IMR-90 (cell line): ENCODE data around the gene TMF1. TPM values are rescaled to one million over a fixed set of nuclear protein-coding genes. Genes with fewer than 3 reads are reported as not detected.

ENCODE experiments used
- ATAC-seq: fragments of 200-7000 bp; cut with Tn5 transposase; 2 replicates; pipeline ENCODE4 v1.9.1; 2020; ENCODE audit warnings: low read depth, mild to moderate bottlenecking, moderate library complexity
- BruUV-seq: library from RNA; stranded (reverse); fragments of 400-500 nt; replicated peaks from 2 replicates; lab custom pipeline; 2021; lab: Mats Ljungman, UMichigan
- CTCF ChIA-PET: fragments of 300-600 bp; formaldehyde crosslinking; extraction: SDS; loops from one replicate; lab custom pipeline; 2021; ENCODE audit warnings: antibody characterized with exemption; lab: Yijun Ruan, JAX
- POLR2A ChIA-PET: fragments of 300-600 bp; sonication (Branson Sonifier 250); formaldehyde crosslinking; loops from one replicate; lab custom pipeline; 2022; ENCODE audit warnings: antibody characterized with exemption; ENCODE audit not compliant: unreplicated experiment; lab: Charles Lee
- DNase-seq: peaks from one replicate; pipeline ENCODE4 v3.0.0; 2013
- H2AFZ ChIP-seq: replicated peaks from 2 replicates; pipeline ENCODE3; 2013; ENCODE audit warnings: low read length, mild to moderate bottlenecking; ENCODE audit not compliant: poor library complexity
- H2AK5ac ChIP-seq: 2 replicates; pipeline ENCODE4 v1.6.1; 2013; ENCODE audit warnings: low read depth, low read length, inconsistent platforms
- H2AK9ac ChIP-seq: replicated peaks from 2 replicates; pipeline ENCODE3; 2013; ENCODE audit warnings: mild to moderate bottlenecking, low read depth, low read length, moderate library complexity; ENCODE audit not compliant: poor library complexity
- H2BK120ac ChIP-seq: 2 replicates; pipeline ENCODE4 v1.6.1; 2013; ENCODE audit warnings: low read depth, low read length, inconsistent platforms
- H2BK15ac ChIP-seq: 3 replicates; pipeline ENCODE4 v1.6.1; 2013; ENCODE audit warnings: low read depth, low read length, inconsistent platforms
- H2BK20ac ChIP-seq: 2 replicates; pipeline ENCODE4 v1.6.1; 2013; ENCODE audit warnings: low read depth, mild to moderate bottlenecking, inconsistent platforms, low read length, moderate library complexity
- H2BK5ac ChIP-seq: 2 replicates; pipeline ENCODE4 v1.6.1; 2013; ENCODE audit warnings: mild to moderate bottlenecking, low read depth, low read length, inconsistent platforms; ENCODE audit not compliant: poor library complexity, severe bottlenecking
- H3K14ac ChIP-seq: replicated peaks from 2 replicates; pipeline ENCODE4 v1.6.1; 2013; ENCODE audit warnings: low read depth, low read length, inconsistent platforms
- H3K18ac ChIP-seq: 2 replicates; pipeline ENCODE4 v1.6.1; 2013; ENCODE audit warnings: low read depth, low read length, control low read depth
- H3K23ac ChIP-seq: 2 replicates; pipeline ENCODE4 v1.6.1; 2013; ENCODE audit warnings: low read depth, low read length, inconsistent platforms
- H3K27ac ChIP-seq: 2 replicates; pipeline ENCODE4 v1.5.1; 2013; ENCODE audit warnings: mild to moderate bottlenecking, control low read depth, low read length; ENCODE audit not compliant: insufficient read depth
- H3K27me3 ChIP-seq: 2 replicates; pipeline ENCODE4 v1.6.1; 2013; ENCODE audit warnings: low read length; ENCODE audit not compliant: control insufficient read depth, insufficient read depth
- H3K36me3 ChIP-seq: 2 replicates; pipeline ENCODE4 v1.6.1; 2013; ENCODE audit warnings: low read length, mixed read lengths; ENCODE audit not compliant: control insufficient read depth, insufficient read depth
- H3K4ac ChIP-seq: 2 replicates; pipeline ENCODE4 v1.6.1; 2013; ENCODE audit warnings: low read depth, low read length, inconsistent platforms
- H3K4me1 ChIP-seq: 2 replicates; pipeline ENCODE4 v1.6.1; 2013; ENCODE audit warnings: low read length, mixed read lengths; ENCODE audit not compliant: control insufficient read depth, insufficient read depth
- H3K4me2 ChIP-seq: 2 replicates; pipeline ENCODE4 v1.6.1; 2013; ENCODE audit warnings: low read depth, mild to moderate bottlenecking, control low read depth, low read length, moderate library complexity
- H3K4me3 ChIP-seq: 2 replicates; pipeline ENCODE4 v1.5.1; 2013; ENCODE audit warnings: low read depth, mild to moderate bottlenecking, control low read depth, low read length, moderate library complexity; ENCODE audit not compliant: insufficient read depth
- H3K56ac ChIP-seq: 2 replicates; pipeline ENCODE4 v1.6.1; 2013; ENCODE audit warnings: low read length, inconsistent platforms; ENCODE audit not compliant: insufficient read depth; ENCODE audit errors: extremely low read depth
- H3K79me1 ChIP-seq, 2 experiments: 2 replicates each; pipeline ENCODE4 v1.6.1; 2013; ENCODE audit warnings: low read length in 2 of 2, inconsistent platforms in 1 of 2, low read depth in 1 of 2
- H3K9ac ChIP-seq: 2 replicates; pipeline ENCODE4 v1.6.1; 2013; ENCODE audit warnings: low read depth, low read length, control low read depth
- H3K9me1 ChIP-seq: 2 replicates; pipeline ENCODE4 v1.6.1; 2013; ENCODE audit warnings: low read length, inconsistent platforms; ENCODE audit not compliant: insufficient read depth
- H3K9me3 ChIP-seq: 2 replicates; pipeline ENCODE4 v1.6.1; 2013; ENCODE audit warnings: low read length; ENCODE audit not compliant: control insufficient read depth, insufficient read depth
- H4K20me1 ChIP-seq: 2 replicates; pipeline ENCODE4 v1.6.1; 2013; ENCODE audit warnings: low read length, inconsistent platforms; ENCODE audit not compliant: insufficient read depth
- H4K5ac ChIP-seq: 2 replicates; pipeline ENCODE4 v1.6.1; 2013; ENCODE audit warnings: mild to moderate bottlenecking, low read depth, low read length, control low read depth
- H4K8ac ChIP-seq, 2 experiments: 2 replicates each; pipeline ENCODE4 v1.6.1; 2013; ENCODE audit warnings: low read depth in 2 of 2, low read length in 2 of 2, control low read depth in 1 of 2, inconsistent platforms in 1 of 2
- H4K91ac ChIP-seq: 2 replicates; pipeline ENCODE4 v1.6.1; 2013; ENCODE audit warnings: low read depth, low read length, inconsistent platforms; ENCODE audit not compliant: insufficient read depth
- CEBPB ChIP-seq: IDR thresholded peaks from 2 replicates; pipeline ENCODE4 v1.6.1; 2012; ENCODE audit warnings: low read depth, low read length, improper control_type of control experiment
- ELK1 ChIP-seq: fragments of 150-350 bp; IDR thresholded peaks from 2 replicates; pipeline ENCODE4 v1.6.1; 2016; ENCODE audit warnings: low read depth, mild to moderate bottlenecking, low read length, moderate library complexity, borderline replicate concordance
- MAFK ChIP-seq: IDR thresholded peaks from 2 replicates; pipeline ENCODE4 v1.6.1; 2012; ENCODE audit warnings: low read depth, low read length, improper control_type of control experiment
- NFE2L2 ChIP-seq: fragments of 150-350 bp; IDR thresholded peaks from 2 replicates; pipeline ENCODE4 v1.6.1; 2016; ENCODE audit warnings: low read depth, mild to moderate bottlenecking, low read length
- RAD21 ChIP-seq: IDR thresholded peaks from 2 replicates; pipeline ENCODE4 v1.6.1; 2012; ENCODE audit warnings: low read length, improper control_type of control experiment
- WGBS, 2 experiments: methylation state at CpG; one replicate each; pipeline versions ENCODE4 v1.1.5 to v1.1.7; 2013; ENCODE audit warnings: missing lambda C conversion rate in 2 of 2; ENCODE audit not compliant: insufficient read length in 1 of 2; ENCODE audit errors: extremely low coverage in 2 of 2; 5-methylcytosine and 5-hydroxymethylcytosine counted together
- dilution Hi-C: fragments of 300-500 bp; cut with HindIII; formaldehyde crosslinking; loops from one replicate; pipeline ENCODE4 v1.14.3; 2018; ENCODE audit warnings: low sequenced_read_pairs; ENCODE audit not compliant: unreplicated experiment
- in situ Hi-C: fragments of 300-500 bp; cut with MboI; formaldehyde crosslinking; loops from 3 replicates; pipeline ENCODE4 v1.14.3; 2019; ENCODE audit warnings: low sequenced_read_pairs, inconsistent platforms, mixed read lengths
- intact Hi-C: fragments of 100-400 bp; cut with micrococcal nuclease; formaldehyde crosslinking; loops from 2 replicates; pipeline ENCODE4 v1.10.0; 2022
- polyA plus RNA-seq, 3 experiments: library from polyadenylated mRNA; depleted of rRNA; stranded (reverse); fragments of >200 nt; gene quantifications; 2 replicates each; pipeline ENCODE4 v1.2.3, GENCODE V29; 2012; ENCODE audit warnings: low replicate concordance in 1 of 3
- total RNA-seq: library from RNA; depleted of rRNA; stranded (reverse); fragments of >200 nt; gene quantifications from 2 replicates; pipeline ENCODE4 v1.2.3, GENCODE V29; 2012
- TF ChIP-seq, protein P1 (sequence below): fragments of 150-350 bp; IDR thresholded peaks from 2 replicates; pipeline ENCODE4 v1.6.1; 2017; ENCODE audit warnings: mild to moderate bottlenecking, antibody characterized with exemption, low read length, low read depth

The TMF1 gene
- total and polyA plus RNA-seq, 2 of the 4 experiments (the other 2 are of a cell fraction), result 12.4 to 39.1 TPM

- ChIA-PET POLR2A (no interaction called here), CTCF (no interaction called here)
- no peak overlapping the region for H3K14ac ChIP-seq
- no peak overlapping the region for H3K56ac ChIP-seq
- H2BK120ac ChIP-seq, result no peak overlapping the region
- no peak overlapping the region for H3K23ac ChIP-seq
- peaks cover 32% of the 10 kb centered on the region; the same call in 1 of the 2 replicates for H4K20me1 ChIP-seq
- no peak overlapping the region for H3K4me3 ChIP-seq
- peaks cover 14% of the 10 kb centered on the region for H3K9me1 ChIP-seq
- H2BK15ac ChIP-seq, result no peak overlapping the region
- no peak overlapping the region for H3K9ac ChIP-seq
- H3K4me2 ChIP-seq, result no peak overlapping the region
- dilution Hi-C loops, result no loop called here
- H2AK9ac ChIP-seq, result no peak overlapping the region
- H3K36me3 ChIP-seq, result peaks cover 7% of the 10 kb centered on the region
- no peak overlapping the region for H4K91ac ChIP-seq
- no peak for TF ChIP-seq NFE2L2
- TF ChIP-seq, protein P1, sequence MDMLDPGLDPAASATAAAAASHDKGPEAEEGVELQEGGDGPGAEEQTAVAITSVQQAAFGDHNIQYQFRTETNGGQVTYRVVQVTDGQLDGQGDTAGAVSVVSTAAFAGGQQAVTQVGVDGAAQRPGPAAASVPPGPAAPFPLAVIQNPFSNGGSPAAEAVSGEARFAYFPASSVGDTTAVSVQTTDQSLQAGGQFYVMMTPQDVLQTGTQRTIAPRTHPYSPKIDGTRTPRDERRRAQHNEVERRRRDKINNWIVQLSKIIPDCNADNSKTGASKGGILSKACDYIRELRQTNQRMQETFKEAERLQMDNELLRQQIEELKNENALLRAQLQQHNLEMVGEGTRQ, result no peak
- TF ChIP-seq CEBPB, result no peak
- TF ChIP-seq RAD21, result no peak
- TF ChIP-seq ELK1, result no peak
- no peak for TF ChIP-seq MAFK
- no peak overlapping the region for H4K5ac ChIP-seq
- H3K4me1 ChIP-seq, result peaks cover 10% of the 10 kb centered on the region
- no peak overlapping the region for H2AFZ ChIP-seq
- no TSS peak for BruUV-seq
- no peak overlapping the region for H3K18ac ChIP-seq
- no peaks in the 10 kb centered on the region for H3K9me3 ChIP-seq
- H3K4ac ChIP-seq, result no peak overlapping the region
- no peak overlapping the region for H2AK5ac ChIP-seq
- H3K27ac ChIP-seq, result no peak overlapping the region
- no peak overlapping the region for H2BK5ac ChIP-seq
- H2BK20ac ChIP-seq, result no peak overlapping the region
- no peak overlapping the region for H4K8ac ChIP-seq
- DNase-seq (no peak), ATAC-seq (no peak)
- in situ Hi-C loops, result no loop called here
- peaks cover 17 to 65% of the 10 kb centered on the region in 2 experiments for H3K79me1 ChIP-seq
- intact Hi-C loops, result no loop called here
- H3K27me3 ChIP-seq, result no peaks in the 10 kb centered on the region
- whole genome bisulfite sequencing, 2 experiments, result 100% methylated on average over 3 of the region's 5 CpGs; no CpG with 5 or more reads in 1 of the 2 experiments
Observed at GRCh38 chr3:69096299-69096698, 44.2 kb upstream of the TMF1 start.
